Renal pelvis (tissue), 4 donors: ENCODE results near the gene SPEF1. TPM values are rescaled to one million over a fixed set of nuclear protein-coding genes. Genes with fewer than 3 reads are reported as not detected.
"Not testable (repeated sequence)": the region's sequence is repeated elsewhere in the genome, so short reads cannot be mapped to it uniquely, and the experiment has no call there.

Experiments used
- DNase-seq: peaks from one replicate; pipeline ENCODE4 v3.0.0-alpha.2; 2013
- polyA plus RNA-seq, 3 donors: library from polyadenylated mRNA; unstranded; fragments of 120-200 nt; gene quantifications; one replicate each; pipeline ENCODE4 v1.2.1, GENCODE V29; 2013; ENCODE audit not compliant: insufficient read length in 3 of 3

The SPEF1 gene
- polyA plus RNA-seq, 3 donors: 2.2 to 3.2 (median 2.3) TPM

GRCh38 chr20:3794168-3794567 is 12.9 kb upstream of the SPEF1 start:
- not testable (repeated sequence) for DNase-seq

GRCh38 chr20:3789201-3789600 is 8.0 kb upstream of the SPEF1 start:
- not testable (repeated sequence) for DNase-seq

- no peak for DNase-seq
Measured at GRCh38 chr20:3788685-3789155, 7.5 kb upstream of the SPEF1 start.

DNA sequence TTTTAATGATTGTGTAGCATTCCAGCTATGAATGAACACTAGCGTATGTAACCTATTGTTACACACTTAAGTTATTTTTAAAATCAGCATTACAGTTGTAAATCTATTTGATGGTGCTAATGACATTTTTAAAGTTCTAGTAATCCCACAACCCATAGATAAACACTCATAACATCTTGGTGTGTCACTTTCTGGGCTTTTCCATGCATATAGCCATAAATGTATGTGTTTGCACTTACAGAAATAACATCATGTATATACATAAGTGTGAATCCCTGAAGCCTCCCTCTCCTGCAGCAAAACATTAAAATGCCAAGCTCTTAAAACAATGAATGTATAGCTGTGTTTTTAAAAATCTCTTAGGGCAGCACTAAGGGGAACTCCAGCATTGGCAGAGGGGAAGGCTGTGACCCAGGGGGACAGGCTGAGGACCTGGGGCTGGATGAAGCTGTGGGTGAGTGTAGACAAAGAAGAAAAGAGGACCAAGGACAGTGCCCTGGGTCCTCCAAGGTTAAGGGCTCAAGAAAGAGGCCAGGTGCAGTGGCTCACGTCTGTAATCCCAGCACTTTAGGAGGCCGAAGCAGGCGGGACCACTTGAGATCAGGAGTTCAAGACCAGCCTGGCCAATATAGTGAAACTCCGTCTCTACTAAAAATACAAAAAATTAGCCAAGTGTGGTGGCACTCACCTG is 6.2 kb upstream of the SPEF1 start:
- no peak for DNase-seq

DNA sequence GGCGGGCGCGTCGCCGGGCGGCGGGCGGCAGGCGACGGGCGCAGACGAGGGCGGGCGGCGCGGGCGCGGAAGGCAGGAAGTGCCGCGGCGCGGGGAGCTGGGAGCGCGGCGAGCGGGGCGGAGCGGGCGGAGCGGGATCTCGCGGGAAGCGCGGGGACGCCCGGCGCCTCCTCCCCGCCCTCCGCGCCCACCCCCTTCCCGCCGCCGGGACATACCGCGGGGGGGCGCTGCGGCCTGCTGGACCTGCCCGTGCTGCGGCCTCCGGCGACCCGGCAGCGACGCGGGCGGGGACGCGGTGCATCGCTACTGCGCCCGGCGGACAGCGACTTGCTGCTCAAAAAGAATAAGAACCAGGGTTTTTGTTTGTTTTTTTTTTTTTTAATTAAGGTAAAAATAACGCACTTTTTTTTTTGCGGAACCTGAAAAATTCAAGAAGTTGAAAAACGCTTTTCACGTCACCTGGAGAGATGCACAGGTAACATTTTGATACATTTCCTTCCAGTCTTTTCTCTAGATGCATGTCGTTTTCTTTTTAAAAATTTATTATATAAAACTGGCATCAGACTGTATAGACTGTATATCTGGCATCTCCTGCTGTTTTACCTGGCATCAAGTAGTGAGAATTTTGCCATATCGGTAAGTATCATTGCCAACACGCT is 5.5 kb upstream of the SPEF1 start, which contains the start of gene CENPB:
TSS of gene CENPB (minus strand) at position 76 of the 659 bp plus-strand sequence. CDS start 257 bp downstream, outside the sequence.
- peak; percentile 90 for DNase-seq

- DNase-seq: no peak
Measured at GRCh38 chr20:3786126-3786484, 4.9 kb upstream of the SPEF1 start.

- no peak for DNase-seq
Measured at GRCh38 chr20:3785240-3786125, 4.2 kb upstream of the SPEF1 start.

- DNase-seq: no peak
Measured at GRCh38 chr20:3784863-3785239, 3.6 kb upstream of the SPEF1 start.

DNA sequence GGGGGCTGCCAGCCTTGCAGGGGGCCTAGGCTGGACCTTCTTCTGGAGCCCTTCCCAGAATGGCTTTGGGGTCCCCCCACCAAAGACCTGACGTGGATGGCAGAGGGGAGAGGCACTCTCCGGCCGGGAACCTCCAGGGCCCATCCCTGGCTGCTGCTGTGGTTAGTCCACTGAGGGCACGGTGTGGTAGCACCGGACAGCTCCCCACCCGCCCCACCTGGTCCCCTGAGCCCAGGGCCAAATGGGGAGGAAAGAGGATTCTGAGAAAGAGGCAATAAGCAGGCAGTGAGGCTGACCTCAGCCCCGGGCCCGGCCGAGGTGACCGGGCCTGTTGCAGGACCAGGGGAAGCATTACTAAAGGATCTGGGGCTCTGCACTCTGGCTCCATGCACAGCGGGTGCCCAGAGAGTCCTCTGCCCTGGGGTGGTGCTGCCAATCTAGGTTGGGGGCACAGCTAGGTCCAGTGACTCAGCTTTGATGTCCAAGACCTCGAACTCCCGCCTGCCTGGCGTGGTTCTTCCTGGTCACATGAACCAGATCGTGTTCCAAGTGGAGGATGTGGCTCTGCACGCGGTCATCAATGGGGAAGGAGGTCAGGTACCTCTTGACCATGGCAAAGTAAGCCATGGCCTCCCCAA is 3.1 kb upstream of the SPEF1 start:
- no peak for DNase-seq

- no peak for DNase-seq
Measured at GRCh38 chr20:3783511-3784195, 2.4 kb upstream of the SPEF1 start.

- no peak for DNase-seq
Measured at GRCh38 chr20:3783068-3783489, 1.8 kb upstream of the SPEF1 start.

- DNase-seq: no peak
Measured at GRCh38 chr20:3782597-3782996, 1.3 kb upstream of the SPEF1 start.

GRCh38 chr20:3778976-3779375 is 2.3 kb downstream of the SPEF1 start:
- no peak for DNase-seq

- DNase-seq: no peak
Measured at GRCh38 chr20:3777716-3778629, 3.3 kb downstream of the SPEF1 start.

GRCh38 chr20:3777381-3777715 is 3.9 kb downstream of the SPEF1 start:
- no peak for DNase-seq

DNA sequence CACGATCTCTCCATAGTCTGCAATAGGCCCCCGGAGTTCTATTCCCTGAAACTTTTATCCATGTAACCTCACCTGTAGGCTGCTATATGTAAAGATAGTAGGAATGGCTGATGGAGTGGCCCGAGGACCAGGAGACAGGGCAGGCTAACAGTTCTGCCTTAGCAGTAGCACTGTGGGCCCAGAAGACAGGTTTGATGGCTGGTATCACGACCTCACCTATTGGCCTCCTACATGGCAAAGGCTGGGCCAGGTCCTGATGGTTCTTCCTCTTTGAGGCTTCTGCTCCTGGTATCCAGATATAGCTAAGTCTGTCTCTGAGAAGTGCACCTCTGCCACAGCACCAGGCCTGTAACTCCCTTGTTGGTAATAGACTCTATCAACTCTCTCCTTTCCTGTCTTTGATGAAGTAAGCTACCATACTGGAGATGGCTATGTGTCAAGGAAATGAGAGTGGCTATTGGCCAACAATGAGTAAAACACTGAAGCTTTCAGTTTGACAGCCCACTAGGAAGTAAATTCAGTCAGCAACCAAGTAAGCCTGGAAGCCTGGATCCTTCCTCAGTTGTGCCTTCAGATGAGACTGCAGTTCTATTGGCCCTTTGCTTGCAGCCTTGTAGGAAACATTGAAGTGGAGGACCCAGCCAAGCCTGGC is 5.7 kb downstream of the SPEF1 start:
- DNase-seq: no peak

GRCh38 chr20:3771552-3772058 is 9.6 kb downstream of the SPEF1 start:
- DNase-seq: no peak

- peak; percentile 75 for DNase-seq
Measured at GRCh38 chr20:3768342-3769130, 12.7 kb downstream of the SPEF1 start.
